Esophagus (tissue), 2 donors: Measurements from ENCODE around the gene LRRC4C. TPM values are rescaled to one million over a fixed set of nuclear protein-coding genes. Genes with fewer than 3 reads are reported as not detected.
"Not testable (repeated sequence)": the region's sequence is repeated elsewhere in the genome, so short reads cannot be mapped to it uniquely, and the experiment has no call there.

Source experiments
- H3K27ac ChIP-seq, 2 donors: one replicate each; pipeline ENCODE4 v1.5.1; 2013; ENCODE audit warnings: low read depth in 2 of 2, mild to moderate bottlenecking in 2 of 2, inconsistent platforms in 1 of 2, low read length in 1 of 2, moderate library complexity in 1 of 2
- H3K27me3 ChIP-seq, 2 donors: one replicate each; pipeline ENCODE4 v1.6.1; 2013; ENCODE audit warnings: low read length in 2 of 2, control low read depth in 1 of 2, mild to moderate bottlenecking in 1 of 2; ENCODE audit not compliant: insufficient read depth in 2 of 2, control insufficient read depth in 1 of 2
- H3K36me3 ChIP-seq, 2 donors: one replicate each; pipeline ENCODE4 v1.6.1; 2013; ENCODE audit warnings: low read length in 1 of 2; ENCODE audit not compliant: control insufficient read depth in 2 of 2, insufficient read depth in 2 of 2
- H3K4me1 ChIP-seq, 2 donors: one replicate each; pipeline ENCODE4 v1.6.1; 2013; ENCODE audit warnings: low read length in 1 of 2; ENCODE audit not compliant: control insufficient read depth in 2 of 2, insufficient read depth in 2 of 2
- H3K4me3 ChIP-seq, 2 donors: one replicate each; pipeline ENCODE4 v1.5.1; 2013; ENCODE audit warnings: low read length in 2 of 2, mild to moderate bottlenecking in 2 of 2, low read depth in 1 of 2, moderate library complexity in 1 of 2
- H3K9me3 ChIP-seq, 2 donors: one replicate each; pipeline ENCODE4 v1.6.1; 2013; ENCODE audit warnings: mild to moderate bottlenecking in 2 of 2, low read depth in 1 of 2, low read length in 1 of 2, moderate library complexity in 1 of 2; ENCODE audit not compliant: control insufficient read depth in 2 of 2, insufficient read depth in 1 of 2
- whole genome bisulfite sequencing, 2 donors: extraction: QIAGEN DNeasy Blood & Tissue Kit; methylation state at CpG; one replicate each; pipeline ENCODE4 v1.1.7; 2013; 5-methylcytosine and 5-hydroxymethylcytosine counted together
- polyA plus RNA-seq, 2 donors: library from polyadenylated mRNA; stranded (reverse); fragments of 200-250 nt; gene quantifications; one replicate each; pipeline ENCODE4 v1.2.3, GENCODE V29; 2013
- donor health status: healthy with polysubstance abuse.
- donor health status: Bipolar disorder and iron deficiency.

Gene LRRC4C
- polyA plus RNA-seq, 2 donors, result 0.04 to 0.12 TPM

DNA sequence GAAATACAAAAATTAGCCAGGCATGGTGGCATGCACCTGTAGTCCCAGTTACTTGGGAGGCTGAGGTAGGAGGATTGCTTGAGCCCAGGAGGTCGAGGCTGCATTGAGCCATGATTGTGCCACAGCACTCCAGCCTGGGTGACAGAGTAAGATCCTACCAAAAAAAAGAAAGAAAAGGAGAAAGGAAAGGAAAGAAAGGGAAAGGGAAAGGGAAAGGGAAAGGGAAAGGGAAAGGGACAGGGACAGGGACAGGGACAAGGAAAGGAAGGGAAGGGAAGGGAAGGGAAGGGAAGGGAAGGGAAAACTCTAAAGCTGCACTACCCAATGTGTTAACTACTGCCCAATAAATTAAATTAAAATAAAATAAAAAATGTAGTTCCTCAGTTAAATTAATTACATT lies 601.7 kb downstream of the LRRC4C start:
- not testable (repeated sequence) for H3K4me3 ChIP-seq, H3K36me3 ChIP-seq, H3K27ac ChIP-seq, H3K4me1 ChIP-seq, H3K27me3 ChIP-seq, H3K9me3 ChIP-seq
- 50 to 58% methylated on average over 1 of the region's 1 CpG for WGBS, 2 donors

DNA sequence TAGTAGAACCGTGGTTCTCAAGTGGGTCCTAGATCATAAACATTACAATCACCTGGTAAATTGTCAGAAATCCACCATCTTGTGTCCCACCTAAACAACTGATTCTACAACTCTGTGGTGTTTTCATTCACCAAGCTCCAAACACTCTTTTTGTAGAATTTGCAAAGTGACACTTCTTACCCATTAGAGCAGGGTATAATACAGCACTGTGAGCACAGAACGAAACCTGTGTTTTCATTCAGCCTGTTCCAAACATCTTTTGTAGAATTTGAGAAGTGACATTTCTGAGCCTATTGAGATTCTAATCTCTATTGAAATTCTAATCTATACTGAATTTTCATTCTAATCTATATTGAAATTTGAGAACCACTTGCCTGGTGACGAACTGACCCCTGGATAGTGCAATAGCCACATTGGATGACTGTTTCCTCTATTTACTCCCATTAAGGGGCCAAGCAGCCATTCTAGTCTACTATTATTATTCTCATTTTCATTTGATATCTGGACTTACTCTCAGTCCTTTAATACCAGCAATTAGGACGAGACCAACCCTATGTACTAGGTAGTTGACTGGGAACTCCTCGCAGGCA lies 616.6 kb downstream of the LRRC4C start:
- H3K4me1 ChIP-seq, result no peaks in the 10 kb centered on the region
- H3K9me3 ChIP-seq, result peaks cover 0 to 3% of the 10 kb centered on the region in 2 donors
- WGBS, 2 donors, result 70 to 77% methylated on average over 5 of the region's 5 CpGs
- H3K36me3 ChIP-seq, result no peaks in the 10 kb centered on the region
- no peak overlapping the region for H3K27ac ChIP-seq
- no peaks in the 10 kb centered on the region for H3K27me3 ChIP-seq
- no peak overlapping the region for H3K4me3 ChIP-seq

DNA sequence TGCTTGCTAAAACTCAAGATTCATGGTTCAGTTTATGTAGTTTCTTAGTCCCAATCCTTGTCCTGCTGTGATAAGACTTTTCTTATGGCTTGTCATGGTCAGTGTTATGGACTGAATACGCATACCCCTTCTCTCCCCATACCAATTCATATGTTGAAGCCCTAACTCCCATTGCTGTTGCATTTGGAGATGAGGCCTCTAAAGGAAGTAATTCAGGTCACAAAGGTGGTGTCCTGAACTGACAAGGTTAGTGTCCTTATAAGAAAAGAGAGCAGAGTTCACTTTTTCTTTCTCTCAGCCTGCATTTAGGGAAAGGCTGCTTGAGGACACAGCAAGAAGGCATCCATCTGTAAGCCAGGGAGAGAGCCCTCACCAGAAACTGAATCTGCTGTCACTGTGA lies 618.2 kb downstream of the LRRC4C start:
- Histone ChIP-seq H3K27me3 (no peaks in the 10 kb centered on the region), H3K27ac (no peak overlapping the region), H3K36me3 (no peaks in the 10 kb centered on the region), H3K4me1 (no peaks in the 10 kb centered on the region), H3K4me3 (no peak overlapping the region), H3K9me3 (peaks cover 0 to 3% of the 10 kb centered on the region in 2 donors)
- 81 to 96% methylated on average over 1 of the region's 1 CpG for WGBS, 2 donors

DNA sequence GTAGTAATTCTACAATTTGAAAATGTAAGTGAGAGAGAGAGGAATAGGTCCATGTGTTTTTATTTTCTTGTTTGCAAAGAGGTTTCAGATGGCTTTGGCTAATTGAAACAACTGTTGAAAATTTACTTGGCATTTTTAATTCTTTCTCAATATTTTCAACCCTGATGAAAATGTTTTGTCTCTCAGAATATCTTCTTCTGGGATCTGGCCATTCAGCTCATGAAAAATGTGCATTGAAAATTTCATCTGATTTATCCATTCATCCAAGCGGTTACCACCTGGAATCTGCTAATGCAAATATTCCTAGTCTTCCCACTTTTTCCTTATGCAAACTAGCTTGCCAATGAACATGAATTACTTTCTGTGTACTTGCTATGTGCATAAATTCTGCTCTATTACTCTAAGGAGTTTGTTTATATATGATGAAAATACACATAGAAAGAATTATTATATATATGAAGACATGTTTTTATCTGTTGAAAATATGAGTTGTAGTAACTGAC lies 621.2 kb downstream of the LRRC4C start:
- H3K4me1 ChIP-seq, result no peaks in the 10 kb centered on the region
- no peaks in the 10 kb centered on the region for H3K27me3 ChIP-seq
- H3K9me3 ChIP-seq, result peaks cover 0 to 3% of the 10 kb centered on the region in 2 donors
- 96 to 98% methylated on average over 1 of the region's 1 CpG for WGBS, 2 donors
- no peaks in the 10 kb centered on the region for H3K36me3 ChIP-seq
- H3K4me3 ChIP-seq, result no peak overlapping the region
- no peak overlapping the region for H3K27ac ChIP-seq

DNA sequence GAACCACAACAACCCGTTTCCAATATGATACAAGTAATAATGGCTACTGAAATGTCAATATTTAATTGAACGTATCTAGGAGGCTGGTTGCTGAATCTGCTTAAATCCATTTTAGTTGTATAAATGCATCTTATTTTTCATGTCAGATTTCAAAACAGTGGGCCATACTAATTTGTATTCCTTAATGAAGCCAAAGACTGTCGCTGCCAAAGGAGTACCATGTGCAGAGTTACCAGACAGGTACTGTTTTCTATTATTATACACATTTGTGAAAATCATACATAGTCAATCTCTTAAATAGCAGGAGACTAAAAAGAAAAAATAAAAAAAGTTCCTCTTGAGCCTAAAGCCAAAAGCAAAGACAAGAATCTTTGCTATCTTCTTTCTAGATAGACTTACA lies 632.3 kb downstream of the LRRC4C start:
- H3K27ac ChIP-seq, result no peak overlapping the region
- H3K4me3 ChIP-seq, result no peak overlapping the region
- 68 to 71% methylated on average over 3 of the region's 3 CpGs for WGBS, 2 donors
- no peaks in the 10 kb centered on the region for H3K9me3 ChIP-seq
- H3K4me1 ChIP-seq, result no peaks in the 10 kb centered on the region
- H3K36me3 ChIP-seq, result no peaks in the 10 kb centered on the region
- H3K27me3 ChIP-seq, result no peaks in the 10 kb centered on the region

DNA sequence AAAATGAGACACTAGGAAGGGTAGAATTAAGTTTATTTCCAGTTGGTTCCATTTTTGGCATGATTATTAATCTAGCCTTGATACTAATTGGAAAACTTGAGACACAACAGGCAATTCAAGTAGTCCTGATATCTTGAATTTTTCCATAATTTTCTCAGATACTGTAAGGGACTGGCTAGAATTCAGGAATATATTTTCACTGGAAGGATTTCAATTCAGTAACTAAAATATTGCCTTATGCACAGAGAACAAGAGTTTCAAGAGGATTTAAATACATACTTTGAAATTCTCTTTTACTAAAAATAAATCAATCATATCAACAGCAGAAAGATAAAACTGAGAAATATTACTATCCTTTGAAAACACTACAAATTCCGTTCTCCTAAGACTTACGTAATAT lies 632.9 kb downstream of the LRRC4C start:
- no peaks in the 10 kb centered on the region for H3K4me1 ChIP-seq
- H3K27ac ChIP-seq, result no peak overlapping the region
- WGBS, 2 donors, result 84 to 87% methylated on average over 2 of the region's 2 CpGs
- H3K9me3 ChIP-seq, result no peaks in the 10 kb centered on the region
- no peak overlapping the region for H3K4me3 ChIP-seq
- H3K27me3 ChIP-seq, result no peaks in the 10 kb centered on the region
- H3K36me3 ChIP-seq, result no peaks in the 10 kb centered on the region

DNA sequence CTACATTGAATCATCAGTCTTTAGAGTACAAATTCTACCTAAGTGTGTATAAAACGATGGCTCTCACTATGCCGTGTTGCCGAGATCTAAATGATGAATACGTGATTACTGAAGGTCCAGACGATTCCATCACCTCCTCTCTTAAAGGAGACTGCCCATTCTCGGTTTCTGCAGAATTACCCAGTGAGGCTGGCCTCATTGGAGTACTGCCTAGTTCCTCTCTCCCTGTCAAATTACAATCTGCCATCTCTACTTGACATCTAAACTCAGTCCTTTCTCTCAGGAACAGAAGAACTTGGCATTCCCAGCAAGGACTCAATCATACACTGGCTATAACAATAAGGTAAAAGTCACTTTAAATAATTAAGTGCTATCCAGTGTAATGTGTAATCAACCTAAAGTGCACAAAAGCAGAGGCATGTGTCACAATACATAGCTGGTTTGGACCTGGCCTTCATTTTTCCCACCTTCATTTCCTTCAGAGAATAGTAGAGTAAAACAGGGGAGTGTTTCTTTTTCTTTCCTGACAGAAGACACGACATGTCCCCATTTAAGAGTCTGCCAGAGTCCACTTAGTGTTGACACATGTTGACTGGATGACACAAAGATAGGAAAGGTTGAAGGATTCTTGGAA lies 634.1 kb downstream of the LRRC4C start:
- Histone ChIP-seq H3K4me3 (no peak overlapping the region), H3K4me1 (no peaks in the 10 kb centered on the region), H3K9me3 (no peaks in the 10 kb centered on the region), H3K27ac (no peak overlapping the region), H3K27me3 (no peaks in the 10 kb centered on the region), H3K36me3 (no peaks in the 10 kb centered on the region)
- WGBS, 2 donors, result 68 to 74% methylated on average over 7 of the region's 7 CpGs

DNA sequence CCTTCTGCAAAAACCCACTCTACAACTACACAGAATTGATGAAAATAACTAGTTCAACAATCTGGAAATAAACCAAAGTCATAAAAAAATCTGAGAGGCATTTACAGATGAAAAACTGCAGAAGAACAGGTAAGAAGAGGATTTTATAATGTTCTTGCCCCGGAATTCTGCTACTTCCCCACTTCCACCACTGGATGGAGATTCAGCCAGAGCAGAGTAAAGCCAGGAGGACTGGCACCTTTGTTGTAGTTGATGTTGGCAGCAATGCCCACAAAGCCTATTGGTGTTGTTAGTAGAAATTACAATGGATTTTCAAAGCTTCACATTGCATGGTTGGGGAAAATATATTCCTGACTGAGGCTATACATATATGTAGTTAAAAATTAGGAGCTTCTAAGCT lies 640.2 kb downstream of the LRRC4C start:
- no peaks in the 10 kb centered on the region for H3K36me3 ChIP-seq
- H3K27ac ChIP-seq, result no peak overlapping the region
- H3K27me3 ChIP-seq, result no peaks in the 10 kb centered on the region
- H3K4me1 ChIP-seq, result no peaks in the 10 kb centered on the region
- 65 to 73% methylated on average over 1 of the region's 1 CpG for WGBS, 2 donors
- H3K9me3 ChIP-seq, result no peaks in the 10 kb centered on the region
- H3K4me3 ChIP-seq, result no peak overlapping the region

DNA sequence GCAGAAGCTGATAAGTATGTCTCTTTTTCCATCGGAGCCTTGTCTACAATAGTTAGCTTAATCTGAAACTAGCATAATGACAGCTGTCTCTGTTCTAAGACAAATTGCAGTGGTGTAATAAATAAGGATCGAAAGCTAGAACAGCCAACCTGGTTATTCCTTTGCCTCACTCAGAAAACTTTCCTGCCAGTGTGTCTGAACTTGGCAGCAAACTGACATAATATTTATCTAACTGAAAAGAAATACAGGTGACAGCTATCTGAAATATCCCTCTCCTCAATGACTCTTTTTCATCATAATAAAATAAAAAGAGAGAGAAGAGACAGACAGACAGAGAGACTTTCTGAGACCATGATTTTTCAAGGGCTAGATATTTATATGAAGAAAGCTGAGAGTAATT lies 642.5 kb downstream of the LRRC4C start:
- no peak overlapping the region for H3K4me3 ChIP-seq
- H3K27me3 ChIP-seq, result no peaks in the 10 kb centered on the region
- 75 to 84% methylated on average over 2 of the region's 2 CpGs for WGBS, 2 donors
- H3K27ac ChIP-seq, result no peak overlapping the region
- no peaks in the 10 kb centered on the region for H3K9me3 ChIP-seq
- no peaks in the 10 kb centered on the region for H3K36me3 ChIP-seq
- H3K4me1 ChIP-seq, result no peaks in the 10 kb centered on the region

DNA sequence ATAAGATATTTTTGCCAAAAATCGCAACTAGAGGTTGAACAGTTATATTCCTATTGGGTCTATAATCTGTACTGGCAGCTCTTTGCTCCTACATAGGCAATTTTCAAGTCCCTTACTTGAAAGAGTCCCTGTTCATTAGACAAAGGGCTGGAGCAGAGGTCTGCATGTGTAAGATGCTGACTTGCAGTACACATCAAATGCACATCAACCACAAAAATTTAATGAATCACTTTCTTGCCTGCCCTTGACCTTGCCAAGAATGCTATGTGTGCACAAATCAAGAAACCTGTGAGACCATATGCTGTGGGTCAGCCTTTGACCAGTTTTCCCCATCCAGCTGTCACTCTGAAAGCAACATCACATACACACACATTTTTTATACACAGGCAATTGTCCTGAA lies 661.5 kb downstream of the LRRC4C start:
- WGBS, 2 donors, result 74 to 80% methylated on average over 1 of the region's 1 CpG
- Histone ChIP-seq H3K9me3 (peaks cover 0 to 2% of the 10 kb centered on the region in 2 donors), H3K36me3 (no peaks in the 10 kb centered on the region), H3K27ac (no peak overlapping the region), H3K4me1 (no peaks in the 10 kb centered on the region), H3K27me3 (no peaks in the 10 kb centered on the region), H3K4me3 (no peak overlapping the region)
